ENCODE measurements around the gene TOLLIP.
"Not testable (repeated sequence)": the region's sequence is repeated elsewhere in the genome, so short reads cannot be mapped to it uniquely, and the experiment has no call there.

The TOLLIP gene

GRCh38 chr11:1343391-1344055 lies 34.1 kb upstream of the TOLLIP start:
- no peak for DNase-seq (ENCODE audit: low read depth in 2 of 2)

GRCh38 chr11:1342946-1343345 lies 33.5 kb upstream of the TOLLIP start:
- no peak for DNase-seq (ENCODE audit: low read depth in 2 of 2)

GRCh38 chr11:1341928-1342524 lies 32.6 kb upstream of the TOLLIP start:
- no peak for DNase-seq (ENCODE audit: low read depth in 2 of 2)

- not testable (repeated sequence) for DNase-seq (ENCODE audit: low read depth in 2 of 2)
Measured at GRCh38 chr11:1341226-1341625, 31.8 kb upstream of the TOLLIP start.

- no peak for DNase-seq (ENCODE audit: low read depth in 2 of 2)
Measured at GRCh38 chr11:1340111-1340510, 30.7 kb upstream of the TOLLIP start.

- DNase-seq (ENCODE audit: low read depth in 2 of 2), result no peak
Measured at GRCh38 chr11:1339066-1339675, 29.7 kb upstream of the TOLLIP start.

GRCh38 chr11:1338201-1339065 lies 29.0 kb upstream of the TOLLIP start:
- no peak for DNase-seq (ENCODE audit: low read depth in 2 of 2)

GRCh38 chr11:1337647-1338007 lies 28.2 kb upstream of the TOLLIP start:
- no peak for DNase-seq (ENCODE audit: low read depth in 2 of 2)

- peak in 1 of 2 donors; percentile 33 for DNase-seq (ENCODE audit: low read depth in 2 of 2)
Measured at GRCh38 chr11:1336836-1337646, 27.6 kb upstream of the TOLLIP start.

- peak; percentile 14 to 30 for DNase-seq (ENCODE audit: low read depth in 2 of 2)
Measured at GRCh38 chr11:1335811-1336761, 26.7 kb upstream of the TOLLIP start.

GRCh38 chr11:1335264-1335810 lies 25.9 kb upstream of the TOLLIP start:
- no peak for DNase-seq (ENCODE audit: low read depth in 2 of 2)

GRCh38 chr11:1333860-1334259 lies 24.4 kb upstream of the TOLLIP start:
- DNase-seq (ENCODE audit: low read depth in 2 of 2), result no peak

- DNase-seq (ENCODE audit: low read depth in 2 of 2), result no peak
Measured at GRCh38 chr11:1333091-1333772, 23.8 kb upstream of the TOLLIP start.

- no peak for DNase-seq (ENCODE audit: low read depth in 2 of 2)
Measured at GRCh38 chr11:1330473-1330872, 21.0 kb upstream of the TOLLIP start.

- DNase-seq (ENCODE audit: low read depth in 2 of 2), result no peak
Measured at GRCh38 chr11:1327064-1327460, 17.6 kb upstream of the TOLLIP start.

GRCh38 chr11:1326435-1327063 lies 17.1 kb upstream of the TOLLIP start:
- no peak for DNase-seq (ENCODE audit: low read depth in 2 of 2)

GRCh38 chr11:1323774-1324173 lies 14.3 kb upstream of the TOLLIP start:
- no peak for DNase-seq (ENCODE audit: low read depth in 2 of 2)

- no peak for DNase-seq (ENCODE audit: low read depth in 2 of 2)
Measured at GRCh38 chr11:1317993-1318392, 8.6 kb upstream of the TOLLIP start.

- no peak for DNase-seq (ENCODE audit: low read depth in 2 of 2)
Measured at GRCh38 chr11:1317432-1317831, 8.0 kb upstream of the TOLLIP start.
